Activated CD8-positive, alpha-beta memory T cell treated with anti-CD3 and anti-CD28 coated beads, Interleukin-2, amount 50 U/mL, for 24 hours (primary cell): ENCODE results near the gene SPATA31E1.

Experiments
- DNase-seq: peaks from one replicate; pipeline ENCODE4 v3.0.0-alpha.2; 2020; ENCODE audit errors: extremely low read depth

Gene SPATA31E1

DNA sequence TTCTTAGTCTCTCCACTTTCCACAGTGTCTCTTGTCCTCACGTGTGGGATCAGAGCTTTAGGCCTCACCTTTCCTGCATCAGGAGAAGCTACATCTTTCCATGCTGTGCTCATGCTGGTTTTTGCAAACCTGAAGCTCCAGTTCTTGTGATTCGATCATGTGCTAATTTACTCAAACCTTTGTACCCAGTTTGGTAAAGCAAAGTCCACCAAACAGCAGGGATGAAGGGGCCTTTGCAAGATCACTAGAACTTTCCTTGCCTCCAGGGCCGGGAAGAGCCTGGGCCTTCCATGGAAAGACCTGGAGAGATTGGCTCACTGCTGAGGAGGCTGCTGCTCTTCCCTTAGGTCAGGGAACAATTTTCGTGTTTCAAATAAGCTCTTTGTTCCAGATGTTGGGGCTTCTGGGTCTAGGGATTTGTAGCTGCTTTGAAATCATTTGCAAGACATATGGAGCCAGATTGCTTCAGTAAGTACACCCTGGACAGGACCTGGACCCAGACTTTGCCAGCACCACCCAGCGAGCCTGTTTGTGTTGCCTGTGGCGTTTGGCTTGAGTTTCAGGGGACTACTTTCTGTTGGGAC lies 18.7 kb upstream of the SPATA31E1 start:
- DNase-seq, result no peak

DNA sequence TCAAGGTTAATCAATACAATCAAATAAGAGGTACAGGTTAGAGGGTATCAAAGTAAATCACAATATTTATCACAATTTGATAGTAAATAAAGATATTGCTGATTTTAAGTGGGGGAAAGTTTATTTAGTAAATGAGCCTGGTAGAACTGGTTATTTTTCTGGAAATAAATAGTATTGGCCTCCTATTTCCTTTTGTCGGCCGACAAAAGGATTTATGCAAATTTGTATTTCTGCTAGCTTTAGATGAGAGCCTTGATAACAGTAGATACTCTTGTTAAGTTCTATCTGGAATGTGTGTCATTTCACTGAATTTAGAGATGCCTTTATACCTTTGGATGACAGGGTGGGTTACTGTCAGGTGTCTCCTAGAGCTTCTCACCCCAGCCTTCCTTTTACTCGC lies 17.8 kb upstream of the SPATA31E1 start:
- no peak for DNase-seq

DNA sequence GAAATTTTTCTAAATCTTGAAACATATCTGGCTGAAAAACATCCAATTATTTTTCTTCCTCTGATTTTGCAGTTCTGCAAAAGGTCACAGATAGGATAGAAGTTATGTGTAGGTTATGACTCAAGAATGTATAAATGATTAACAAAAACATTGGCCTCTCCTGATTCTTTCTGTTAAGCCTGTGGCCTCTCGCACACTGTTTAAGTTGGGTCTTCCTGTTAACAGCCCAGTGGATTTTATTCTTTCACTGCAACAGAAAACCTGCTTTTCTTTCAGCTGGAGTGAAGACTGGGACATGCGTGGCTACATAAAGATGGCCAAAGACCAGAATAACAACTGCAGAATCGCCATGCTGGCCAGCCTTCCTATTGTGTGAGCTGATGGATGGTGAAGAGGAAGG lies 17.1 kb upstream of the SPATA31E1 start:
- no peak for DNase-seq

DNA sequence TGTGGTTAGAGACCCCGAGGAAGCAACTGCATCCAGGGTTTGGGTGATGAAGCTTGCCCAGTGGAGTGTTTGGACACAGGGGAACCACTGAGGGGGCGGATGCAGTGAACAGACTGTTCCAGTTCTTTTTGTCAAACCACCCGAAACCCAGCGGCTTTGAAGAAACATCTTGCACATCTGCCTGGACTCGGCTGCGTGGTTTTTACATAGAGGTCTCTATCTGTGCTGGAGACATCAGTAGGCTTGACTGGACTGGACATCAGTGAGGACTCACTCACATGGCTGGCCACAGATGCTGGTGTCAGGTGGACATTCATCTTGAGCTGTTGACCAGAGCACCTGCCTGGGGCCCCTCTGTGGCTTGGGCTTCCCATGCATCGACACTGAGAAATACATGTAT lies 15.3 kb upstream of the SPATA31E1 start:
- DNase-seq, result no peak

DNA sequence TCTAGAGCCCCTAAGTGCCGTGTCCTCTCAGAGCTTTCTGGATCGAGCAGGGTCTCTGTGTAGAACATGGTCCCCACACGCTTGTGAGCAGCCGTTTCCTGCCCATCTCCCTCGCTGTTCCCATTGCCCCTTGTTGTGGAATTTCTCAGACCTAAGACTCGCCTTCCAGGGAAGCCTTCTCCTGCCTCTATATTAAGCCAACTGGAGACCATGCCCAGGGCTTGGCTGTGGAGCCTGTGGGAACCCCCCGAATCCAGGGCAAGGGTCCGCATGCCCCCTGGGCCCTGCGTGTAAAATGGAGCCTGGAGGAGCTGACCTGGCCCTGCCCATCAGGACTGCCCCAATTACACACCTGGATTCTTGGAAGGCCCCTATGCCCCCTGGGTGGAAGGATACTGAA lies 14.5 kb upstream of the SPATA31E1 start:
- no peak for DNase-seq

DNA sequence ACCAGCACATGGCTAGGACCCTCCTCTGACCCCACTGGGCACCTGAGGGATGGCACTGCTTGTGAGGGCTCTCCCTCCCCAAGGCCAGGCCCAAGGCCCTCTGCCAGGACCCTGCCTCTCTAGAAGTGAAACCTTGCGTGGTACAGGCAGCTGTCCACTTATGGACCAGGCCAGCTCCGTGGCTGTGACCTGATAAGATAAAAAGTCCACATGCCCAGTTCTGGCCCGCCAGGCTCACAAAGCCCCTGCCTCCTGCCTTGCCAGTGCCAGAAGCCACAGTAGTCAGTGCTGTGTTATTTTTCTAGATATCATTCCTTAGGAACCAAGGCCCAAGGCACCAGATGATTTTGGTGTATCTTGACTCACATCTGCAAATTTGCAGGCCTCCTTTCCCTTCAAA lies 14.0 kb upstream of the SPATA31E1 start:
- no peak for DNase-seq

DNA sequence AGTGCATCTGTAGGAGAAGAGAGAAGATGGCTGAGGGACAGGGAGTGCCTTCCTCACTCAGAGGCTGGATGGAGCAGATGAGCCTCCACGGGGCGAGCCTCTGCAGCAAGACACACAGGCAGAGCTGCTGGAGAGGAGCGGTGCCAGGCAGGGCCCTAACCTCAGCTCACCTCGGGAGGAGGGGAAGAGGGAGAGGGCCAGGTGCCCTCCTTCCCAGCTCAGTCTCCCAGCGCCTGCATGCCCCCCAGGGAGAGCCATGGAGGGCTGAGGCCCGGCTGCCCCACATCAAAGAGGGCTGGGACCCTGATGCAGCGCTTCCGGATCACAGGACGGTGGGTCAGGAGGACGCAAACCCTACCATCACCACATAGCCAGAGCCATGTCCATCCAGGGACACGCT lies 13.6 kb upstream of the SPATA31E1 start:
- DNase-seq, result no peak

DNA sequence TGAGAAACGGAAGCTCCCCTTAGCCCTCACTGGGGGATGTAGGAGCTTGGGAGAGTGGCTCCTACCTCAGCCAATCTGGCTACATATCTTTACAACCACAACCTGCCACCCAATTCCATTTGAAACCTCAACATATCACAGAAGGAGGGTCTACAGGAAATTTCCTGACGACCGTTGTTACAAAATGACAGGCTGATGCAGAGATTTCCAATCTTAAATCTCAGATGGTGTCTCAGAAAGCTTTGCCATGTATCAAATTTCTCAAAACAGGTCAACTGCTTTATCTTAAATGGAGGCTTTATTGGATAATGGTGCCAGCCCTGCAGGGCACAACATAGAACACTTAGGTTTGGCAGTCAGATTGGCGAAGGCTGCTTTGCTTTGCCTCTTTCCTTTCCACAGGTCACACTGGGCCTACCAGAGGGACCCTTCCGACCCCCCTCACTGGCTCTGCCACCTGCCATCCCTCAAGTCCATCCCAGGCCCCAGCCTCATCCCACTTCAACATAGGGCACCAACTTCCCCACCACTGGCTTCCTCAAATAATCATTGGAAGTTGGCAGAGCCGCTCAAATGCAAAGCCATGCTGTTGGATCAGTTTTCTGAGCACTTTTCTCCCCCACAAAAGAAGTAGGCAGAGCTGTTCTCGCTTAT lies 11.1 kb upstream of the SPATA31E1 start:
- no peak for DNase-seq

DNA sequence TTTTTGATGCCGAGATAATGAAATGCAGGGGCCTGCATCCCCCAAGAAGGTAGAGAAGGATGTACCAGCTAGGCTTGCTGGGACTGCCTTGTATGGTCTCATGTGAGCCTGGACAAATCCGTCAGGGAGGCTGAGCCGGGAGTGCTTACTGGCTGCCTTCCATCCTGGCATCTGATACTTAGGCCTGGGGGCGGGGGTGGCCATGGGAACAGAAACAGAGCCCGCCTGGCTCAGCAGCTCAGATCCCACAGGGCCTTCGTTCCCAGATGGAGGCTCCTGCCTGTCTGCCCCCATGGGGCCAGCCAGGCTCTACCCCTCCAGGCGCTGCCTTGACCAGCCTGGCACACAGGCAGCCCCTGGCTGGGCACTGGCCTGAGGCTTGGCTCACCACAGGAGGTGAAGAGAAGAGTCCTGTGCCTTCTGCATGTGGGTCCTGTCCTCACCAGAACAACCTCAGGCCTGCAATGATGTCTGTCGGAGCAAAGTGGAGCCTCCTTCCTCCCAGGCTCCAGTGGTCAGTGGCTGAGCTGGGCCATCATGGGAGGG lies 10.5 kb upstream of the SPATA31E1 start:
- DNase-seq, result no peak

DNA sequence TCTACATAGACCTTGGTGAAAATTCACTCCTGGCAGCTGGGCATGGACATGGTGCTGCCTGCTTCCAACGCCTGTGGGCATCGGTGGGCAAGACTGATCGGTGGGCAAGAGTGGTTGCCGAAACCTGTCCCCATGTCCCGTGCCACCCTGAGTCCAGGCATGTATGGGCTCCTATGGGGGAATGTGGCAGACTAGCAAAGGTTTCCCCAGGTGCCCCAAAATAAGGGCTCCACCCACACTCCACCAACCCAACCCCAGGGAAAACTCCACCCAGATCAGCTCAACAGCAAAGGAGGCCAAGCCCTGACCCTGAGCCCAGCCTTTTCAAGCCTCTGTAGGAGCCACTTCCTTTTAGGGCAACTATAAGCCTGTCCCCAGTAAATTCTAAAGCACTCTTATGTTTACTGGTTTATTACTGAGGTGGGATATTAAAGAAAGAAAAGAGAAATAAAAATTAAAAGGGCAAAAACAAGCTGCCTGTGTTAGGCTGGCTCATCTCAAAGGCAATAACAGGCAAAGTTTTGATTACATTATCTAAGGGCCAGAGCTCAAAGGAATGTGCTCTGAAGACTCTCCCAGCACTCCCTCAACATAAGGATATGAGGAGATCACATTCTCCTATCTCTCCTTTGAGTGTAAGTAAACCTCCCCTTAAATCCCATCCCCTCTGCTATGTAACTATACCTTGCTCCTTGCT lies 8.9 kb upstream of the SPATA31E1 start:
- DNase-seq, result no peak

DNA sequence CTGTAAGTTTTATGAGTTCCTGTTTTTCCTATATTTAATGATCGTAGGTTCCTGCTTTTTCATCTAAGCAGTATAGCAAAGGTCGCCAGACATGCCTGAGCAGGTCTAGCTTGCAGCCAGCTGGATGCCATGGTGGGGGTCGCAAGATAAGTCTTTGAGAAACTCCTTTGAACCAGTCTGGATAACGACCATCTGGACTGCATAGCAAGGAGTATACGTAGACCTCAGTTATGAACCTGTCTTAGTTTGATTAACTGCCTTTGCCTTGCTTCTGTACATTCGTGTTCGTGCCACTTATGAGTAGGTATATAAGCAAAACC lies 8.4 kb upstream of the SPATA31E1 start:
- DNase-seq, result no peak

DNA sequence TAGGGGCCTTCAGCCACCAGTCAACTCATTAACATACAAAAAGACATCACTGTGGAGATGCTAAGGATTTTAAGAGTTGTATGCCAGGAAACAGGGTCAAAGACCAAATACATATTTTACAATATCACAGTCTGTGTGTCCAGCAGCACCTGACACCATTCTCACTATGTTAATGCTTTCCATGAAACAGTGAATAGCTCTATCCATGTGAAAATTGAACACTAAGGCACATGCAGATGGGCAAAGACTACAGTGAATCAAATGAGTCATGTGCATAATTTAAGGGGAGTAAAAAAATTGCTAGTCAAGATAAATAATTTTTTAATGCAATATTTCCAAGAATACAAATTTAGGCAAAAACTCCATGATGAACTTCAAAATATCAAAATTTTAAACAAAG lies 7.6 kb upstream of the SPATA31E1 start:
- no peak for DNase-seq

DNA sequence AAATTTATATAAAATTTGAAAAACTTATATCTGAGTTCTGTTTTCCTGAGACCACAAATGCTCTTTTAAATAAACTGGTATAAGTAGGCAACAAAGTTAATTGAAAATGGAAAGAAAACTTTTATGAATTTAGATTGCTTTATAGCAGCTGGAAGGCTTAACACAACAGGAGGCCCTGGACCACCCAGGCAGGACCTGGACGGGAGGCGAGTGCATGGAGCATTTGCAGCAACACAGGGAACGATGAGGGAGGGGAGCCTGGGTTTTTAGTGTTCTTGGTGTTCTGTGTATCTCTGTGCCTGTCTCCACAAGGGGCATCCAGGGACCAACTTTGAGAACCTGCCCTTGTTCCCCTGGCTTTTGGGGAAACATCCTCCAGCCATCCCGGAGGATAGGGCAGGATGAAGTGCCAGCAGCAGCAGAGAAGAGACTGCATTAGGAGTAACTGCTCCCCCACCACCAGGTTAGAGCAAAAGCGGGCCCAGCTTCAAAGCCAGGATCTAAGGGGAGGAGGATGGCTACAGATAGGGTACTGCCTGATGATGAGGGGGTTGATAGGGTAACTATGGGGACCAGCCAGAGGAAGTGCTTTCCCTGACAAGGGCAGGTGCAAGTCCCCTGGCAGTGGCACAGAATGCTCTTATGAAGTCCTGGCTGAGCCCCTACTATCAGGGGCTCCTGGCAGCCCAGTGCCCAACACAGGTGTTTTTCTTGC lies 6.7 kb upstream of the SPATA31E1 start:
- DNase-seq, result no peak

DNA sequence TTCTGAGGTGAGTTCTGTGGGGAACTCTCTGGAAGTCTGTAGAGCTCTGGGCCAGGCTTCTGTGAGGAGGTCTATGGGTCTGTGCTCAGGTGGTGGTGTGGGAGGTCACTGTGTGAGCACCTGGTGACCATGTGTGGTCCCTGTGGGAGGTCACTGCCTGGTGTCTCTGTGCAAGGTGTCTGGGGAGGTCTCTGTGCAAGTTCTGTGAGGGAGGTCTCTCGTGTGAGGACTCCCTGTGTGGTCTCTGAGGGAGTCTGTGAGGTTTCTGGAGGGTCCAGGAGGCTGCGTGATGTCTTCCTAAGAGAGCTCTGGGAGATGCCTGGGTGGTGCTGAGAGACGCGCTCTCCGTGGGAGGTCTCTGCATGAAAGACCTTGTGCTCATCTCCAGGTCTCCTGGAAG lies 6.0 kb upstream of the SPATA31E1 start:
- no peak for DNase-seq

DNA sequence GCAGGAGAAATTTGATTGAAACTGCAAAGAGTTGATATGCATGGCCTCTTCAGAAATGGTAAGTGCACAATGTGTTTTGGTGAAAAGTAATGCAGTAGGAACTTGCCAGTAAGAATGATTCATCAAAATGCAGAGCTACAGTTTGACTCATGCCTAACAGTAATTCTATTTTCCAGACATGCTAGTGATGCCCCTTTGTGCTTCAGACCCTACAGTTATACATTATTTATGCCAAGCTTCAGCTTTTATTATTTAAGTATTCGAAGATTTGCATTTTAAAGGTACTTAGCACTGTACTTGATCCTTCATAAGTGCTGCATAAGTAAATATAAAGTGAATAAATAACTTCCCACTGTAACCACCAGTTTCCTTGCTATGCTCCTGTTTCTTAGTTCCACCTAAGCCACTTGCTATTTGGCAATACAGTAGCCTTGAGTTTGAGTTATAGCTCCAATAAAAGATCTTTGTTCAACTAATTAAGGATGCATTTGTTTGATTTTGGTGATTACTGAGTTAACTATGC lies 3.6 kb upstream of the SPATA31E1 start:
- DNase-seq, result no peak

DNA sequence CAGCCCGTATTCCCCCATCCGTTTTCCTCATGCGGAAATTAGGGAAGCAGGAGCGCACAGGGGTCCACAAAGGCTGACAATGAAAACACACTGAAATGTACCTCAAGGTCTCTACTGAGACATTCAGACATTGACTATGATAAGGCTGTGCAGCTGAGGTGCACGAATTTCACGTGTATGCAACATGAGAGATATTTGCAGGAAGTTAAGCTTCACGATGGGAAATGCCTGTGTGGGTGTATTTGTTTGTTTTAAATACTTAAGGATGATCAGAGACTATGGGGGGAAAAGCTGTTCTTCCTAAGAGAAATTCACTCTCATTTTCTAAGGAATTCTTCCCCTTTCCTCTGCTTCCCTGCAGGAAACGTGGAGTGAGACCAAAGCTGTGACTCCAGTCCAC lies 2.6 kb upstream of the SPATA31E1 start:
- DNase-seq, result no peak

DNA sequence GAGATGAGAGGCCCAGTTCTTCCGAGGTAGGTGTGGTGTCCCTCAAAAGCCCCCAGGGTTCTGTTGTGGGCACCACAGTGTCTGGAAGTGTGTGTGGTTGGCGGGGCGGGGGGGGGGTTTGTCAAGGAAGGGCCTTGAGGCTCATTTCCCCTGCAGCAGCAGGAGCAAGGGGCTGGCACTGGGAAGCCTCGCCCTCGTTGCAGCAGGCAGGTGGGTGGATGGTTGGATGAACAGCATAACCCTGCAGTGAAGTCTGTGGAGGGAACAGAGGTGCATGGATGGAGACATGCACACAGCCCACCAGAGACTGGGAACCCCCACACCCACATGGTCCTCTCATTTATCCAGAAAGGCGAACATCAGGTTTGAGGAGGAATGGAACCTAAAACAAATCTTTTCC lies 2.0 kb upstream of the SPATA31E1 start:
- no peak for DNase-seq

DNA sequence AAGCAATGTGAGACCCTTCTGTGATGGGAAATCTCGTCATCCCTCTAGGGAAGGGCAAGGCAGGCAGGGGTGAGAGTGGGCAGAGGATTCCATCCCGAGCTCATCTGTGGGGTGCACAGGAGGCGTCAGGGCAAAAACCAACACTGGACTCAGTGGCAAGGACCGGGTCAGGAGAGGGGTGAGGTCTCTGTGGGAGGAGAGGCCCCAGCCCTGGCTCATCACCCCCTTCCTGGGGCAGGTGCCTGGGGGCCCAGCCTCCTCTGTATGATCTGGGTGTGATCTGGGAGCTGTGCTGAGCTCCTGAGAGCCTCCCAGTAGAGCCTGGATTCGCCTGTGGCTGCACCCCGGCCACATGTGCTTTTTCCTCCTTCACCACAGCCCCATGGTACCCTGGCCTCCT lies 597 bp downstream of the SPATA31E1 start:
- DNase-seq, result no peak

DNA sequence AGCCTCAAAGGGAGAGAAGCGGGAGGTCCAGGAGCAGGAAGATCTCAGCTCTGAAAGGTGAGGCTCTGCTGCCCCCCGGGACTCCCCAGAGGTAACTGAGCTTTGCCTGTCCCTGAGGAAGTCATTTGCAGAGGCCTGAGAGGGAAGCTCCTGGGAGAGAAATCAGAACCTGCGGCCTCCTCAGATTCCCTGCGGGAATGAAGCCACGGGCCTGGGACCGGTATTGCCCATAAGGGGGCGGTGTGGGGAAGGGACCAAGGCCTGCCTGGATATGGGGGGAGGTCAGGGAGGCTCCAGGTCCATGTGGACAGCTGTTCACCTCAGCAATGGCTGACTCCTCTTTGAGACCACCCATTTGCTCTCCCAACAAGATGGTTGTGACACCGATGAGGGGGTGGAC lies 1.3 kb downstream of the SPATA31E1 start:
- no peak for DNase-seq

DNA sequence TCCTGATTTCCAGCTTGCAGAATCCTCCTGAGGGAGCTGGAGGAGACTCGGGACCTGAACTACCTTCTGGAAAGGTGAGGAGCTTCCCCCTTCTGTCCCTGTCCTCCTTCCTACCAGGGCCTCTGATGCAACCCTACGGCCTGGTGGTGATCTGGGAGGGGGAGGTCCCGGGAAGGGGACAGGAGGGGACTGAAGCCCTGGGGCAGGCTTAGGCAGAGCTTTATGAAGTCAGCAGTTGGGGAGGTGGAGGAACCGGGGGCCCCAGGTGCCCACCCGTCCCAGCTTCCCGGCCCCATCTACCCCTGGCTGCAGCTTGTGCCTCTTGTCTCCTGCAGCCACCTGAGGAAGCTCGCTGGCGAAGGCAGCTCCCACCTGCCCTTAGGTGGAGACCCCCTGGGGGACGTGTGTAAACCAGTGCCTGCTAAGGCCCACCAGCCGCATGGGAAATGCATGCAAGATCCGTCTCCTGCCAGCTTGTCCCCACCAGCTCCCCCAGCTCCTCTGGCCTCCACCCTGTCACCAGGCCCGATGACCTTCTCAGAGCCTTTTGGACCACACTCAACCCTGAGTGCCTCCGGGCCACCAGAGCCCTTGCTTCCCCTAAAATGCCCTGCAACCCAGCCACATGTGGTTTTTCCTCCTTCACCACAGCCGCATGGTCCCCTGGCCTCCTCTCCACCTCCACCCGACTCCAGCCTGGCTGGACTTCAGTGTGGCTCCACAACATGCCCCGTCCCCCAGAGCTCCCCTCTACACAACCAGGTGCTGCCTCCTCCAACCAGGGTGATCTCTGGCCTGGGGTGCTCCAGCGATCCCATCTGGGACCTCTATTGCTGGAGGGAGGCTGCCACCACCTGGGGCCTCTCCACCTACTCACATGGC lies 2.1 kb downstream of the SPATA31E1 start:
- DNase-seq, result no peak

DNA sequence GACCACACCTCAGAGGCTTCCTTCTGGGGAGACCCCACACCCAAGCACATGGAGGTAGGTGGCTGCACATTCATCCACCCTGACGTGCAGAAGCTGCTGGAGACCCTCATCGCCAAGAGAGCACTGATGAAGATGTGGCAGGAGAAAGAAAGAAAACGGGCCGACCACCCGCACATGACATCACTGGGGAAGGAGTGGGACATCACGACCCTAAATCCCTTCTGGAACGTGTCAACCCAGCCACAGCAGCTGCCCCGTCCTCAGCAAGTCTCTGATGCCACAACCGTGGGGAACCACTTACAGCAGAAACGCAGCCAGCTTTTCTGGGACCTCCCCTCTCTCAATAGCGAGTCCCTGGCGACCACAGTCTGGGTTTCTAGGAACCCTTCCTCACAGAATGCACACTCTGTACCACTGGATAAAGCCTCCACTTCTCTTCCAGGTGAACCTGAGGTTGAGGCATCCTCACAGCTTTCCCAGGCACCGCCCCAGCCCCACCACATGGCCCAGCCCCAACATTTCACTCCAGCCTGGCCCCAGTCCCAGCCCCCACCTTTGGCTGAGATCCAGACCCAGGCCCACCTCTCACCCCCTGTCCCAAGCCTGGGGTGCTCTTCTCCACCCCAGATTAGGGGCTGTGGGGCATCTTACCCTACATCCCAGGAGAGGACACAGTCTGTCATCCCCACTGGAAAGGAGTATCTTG lies 3.0 kb downstream of the SPATA31E1 start:
- no peak for DNase-seq
